Ascending aorta (tissue), 2 donors: ENCODE results near the gene SOX5. TPM values are rescaled to one million over a fixed set of nuclear protein-coding genes. Genes with fewer than 3 reads are reported as not detected.

Experiments used
- DNase-seq, 2 donors: peaks; one replicate each; pipeline ENCODE4 v3.0.0-alpha.2; 2019; ENCODE audit warnings: low spot score in 2 of 2
- H3K27ac ChIP-seq, 2 donors: fragments of 200-600 bp; sonication (generic); one replicate each; pipeline ENCODE4 v1.5.1; 2016 to 2017; ENCODE audit warnings: mild to moderate bottlenecking in 1 of 2
- H3K27me3 ChIP-seq: fragments of 200-600 bp; sonication (generic); one replicate; pipeline ENCODE4 v1.5.1; 2017
- H3K36me3 ChIP-seq, 2 donors: fragments of 200-600 bp; sonication (generic); one replicate each; pipeline ENCODE4 v1.5.1; 2016
- H3K4me1 ChIP-seq, 2 donors: fragments of 200-600 bp; sonication (generic); one replicate each; pipeline ENCODE4 v1.5.1; 2016 to 2017; ENCODE audit warnings: mild to moderate bottlenecking in 1 of 2
- H3K4me3 ChIP-seq, 2 donors: fragments of 200-600 bp; sonication (generic); one replicate each; pipeline ENCODE4 v1.5.1; 2016 to 2017; ENCODE audit warnings: mild to moderate bottlenecking in 1 of 2
- H3K9me3 ChIP-seq, 2 donors: fragments of 200-600 bp; sonication (generic); one replicate each; pipeline ENCODE4 v1.5.1; 2016
- intact Hi-C: fragments of 100-400 bp; cut with DNase I; formaldehyde crosslinking; loops from one replicate; pipeline ENCODE4 v1.15.1; 2023
- total RNA-seq: library from RNA; depleted of rRNA; stranded (reverse); fragments of >200 nt; gene quantifications from one replicate; pipeline ENCODE4 v1.1.0, GENCODE V29; 2016
- TF ChIP-seq, protein P1 (sequence below), 3 experiments: fragments of 200-600 bp in 2 of 3; fragments of 450-650 bp in 1 of 3; sonication (generic) in 2 of 3; IDR thresholded peaks; one replicate each; pipeline ENCODE4 v1.5.1; 2016 to 2019; ENCODE audit warnings: antibody characterized with exemption in 3 of 3, mild to moderate bottlenecking in 1 of 3, moderate library complexity in 1 of 3

The SOX5 gene
- total RNA-seq, 1 donor from 2014 or later = 18.2 TPM

DNA sequence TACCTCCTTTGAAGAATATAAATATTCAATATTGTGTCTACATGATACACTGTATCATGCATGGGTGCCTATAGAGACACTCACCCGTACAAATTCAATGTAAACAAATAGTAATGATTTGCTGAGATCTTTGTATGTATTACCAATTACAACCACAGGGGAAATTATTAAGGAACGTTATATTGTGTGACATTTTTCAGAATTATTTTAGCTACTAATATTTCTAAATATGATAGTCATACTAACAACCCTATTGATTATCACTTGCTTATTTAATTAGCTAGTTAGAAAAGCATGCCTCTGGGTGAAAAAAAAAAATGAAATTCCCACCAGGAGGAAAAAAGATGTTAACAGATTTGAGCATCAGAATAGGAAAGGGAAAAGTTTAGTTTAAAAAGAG is 2.1 kb downstream of the SOX5 start:
- Histone ChIP-seq H3K27me3 (no peaks in the 10 kb centered on the region), H3K9me3 (no peaks in the 10 kb centered on the region), H3K4me1 (peaks cover 0 to 6% of the 10 kb centered on the region in 2 donors), H3K36me3 (no peaks in the 10 kb centered on the region), H3K27ac (no peak overlapping the region), H3K4me3 (peak overlapping the region in 1 of 2 donors; percentile 71)
- DNase-seq = no peak
- TF ChIP-seq, protein P1, sequence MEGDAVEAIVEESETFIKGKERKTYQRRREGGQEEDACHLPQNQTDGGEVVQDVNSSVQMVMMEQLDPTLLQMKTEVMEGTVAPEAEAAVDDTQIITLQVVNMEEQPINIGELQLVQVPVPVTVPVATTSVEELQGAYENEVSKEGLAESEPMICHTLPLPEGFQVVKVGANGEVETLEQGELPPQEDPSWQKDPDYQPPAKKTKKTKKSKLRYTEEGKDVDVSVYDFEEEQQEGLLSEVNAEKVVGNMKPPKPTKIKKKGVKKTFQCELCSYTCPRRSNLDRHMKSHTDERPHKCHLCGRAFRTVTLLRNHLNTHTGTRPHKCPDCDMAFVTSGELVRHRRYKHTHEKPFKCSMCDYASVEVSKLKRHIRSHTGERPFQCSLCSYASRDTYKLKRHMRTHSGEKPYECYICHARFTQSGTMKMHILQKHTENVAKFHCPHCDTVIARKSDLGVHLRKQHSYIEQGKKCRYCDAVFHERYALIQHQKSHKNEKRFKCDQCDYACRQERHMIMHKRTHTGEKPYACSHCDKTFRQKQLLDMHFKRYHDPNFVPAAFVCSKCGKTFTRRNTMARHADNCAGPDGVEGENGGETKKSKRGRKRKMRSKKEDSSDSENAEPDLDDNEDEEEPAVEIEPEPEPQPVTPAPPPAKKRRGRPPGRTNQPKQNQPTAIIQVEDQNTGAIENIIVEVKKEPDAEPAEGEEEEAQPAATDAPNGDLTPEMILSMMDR (IDR thresholded peaks at IDR 0.05) = no peak
- intact Hi-C loops = loop anchor here (10.0 kb wide), 1 partner anchor 733 kb away; no protein-coding TSS in a partner anchor

GRCh38 chr12:23945249-23945648 is 4.2 kb downstream of the SOX5 start:
- Histone ChIP-seq H3K36me3 (no peaks in the 10 kb centered on the region), H3K27ac (no peak overlapping the region), H3K4me3 (no peak overlapping the region), H3K27me3 (no peaks in the 10 kb centered on the region), H3K9me3 (no peaks in the 10 kb centered on the region), H3K4me1 (peaks cover 0 to 3% of the 10 kb centered on the region in 2 donors)
- TF ChIP-seq, protein P1 (IDR thresholded peaks at IDR 0.05) = no peak
- intact Hi-C loops = loop anchor here (10.0 kb wide), 1 partner anchor 730 kb away; no protein-coding TSS in a partner anchor
- no peak for DNase-seq

- intact Hi-C loops = loop anchor here (10.0 kb wide), 1 partner anchor 729 kb away; no protein-coding TSS in a partner anchor
- TF ChIP-seq, protein P1 (IDR thresholded peaks at IDR 0.05) = no peak
- DNase-seq = no peak
- H3K4me1 ChIP-seq = peaks cover 0 to 3% of the 10 kb centered on the region in 2 donors
- H3K9me3 ChIP-seq = no peaks in the 10 kb centered on the region
- no peak overlapping the region for H3K27ac ChIP-seq
- H3K36me3 ChIP-seq = no peaks in the 10 kb centered on the region
- no peak overlapping the region for H3K4me3 ChIP-seq
- H3K27me3 ChIP-seq = no peaks in the 10 kb centered on the region
Measured at GRCh38 chr12:23944067-23944466, 5.4 kb downstream of the SOX5 start.

DNA sequence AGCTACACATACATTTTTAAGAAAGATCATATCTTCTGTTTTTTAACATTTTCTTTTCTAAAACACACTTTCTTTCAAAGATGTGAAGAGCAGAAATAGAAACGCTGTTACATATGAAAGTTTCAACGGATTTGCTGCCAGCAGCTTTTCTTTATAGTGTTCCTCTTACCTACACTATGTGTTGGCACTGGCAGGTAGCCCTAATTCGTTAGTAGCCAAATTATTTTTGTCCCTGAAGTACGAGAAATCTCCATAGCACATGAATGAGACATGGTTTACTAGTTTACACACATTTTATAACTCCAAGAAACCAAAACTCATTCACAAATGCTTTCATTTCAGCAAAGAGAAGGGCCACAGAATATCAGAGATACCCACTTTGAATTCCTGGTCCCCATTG is 6.6 kb downstream of the SOX5 start:
- intact Hi-C loops = loop anchor here (10.0 kb wide), 1 partner anchor 728 kb away; no protein-coding TSS in a partner anchor
- Histone ChIP-seq H3K36me3 (no peaks in the 10 kb centered on the region), H3K27ac (no peak overlapping the region), H3K4me3 (no peak overlapping the region), H3K27me3 (no peaks in the 10 kb centered on the region), H3K4me1 (peaks cover 0 to 3% of the 10 kb centered on the region in 2 donors), H3K9me3 (no peaks in the 10 kb centered on the region)
- no peak for DNase-seq
- TF ChIP-seq, protein P1 (IDR thresholded peaks at IDR 0.05) = no peak

DNA sequence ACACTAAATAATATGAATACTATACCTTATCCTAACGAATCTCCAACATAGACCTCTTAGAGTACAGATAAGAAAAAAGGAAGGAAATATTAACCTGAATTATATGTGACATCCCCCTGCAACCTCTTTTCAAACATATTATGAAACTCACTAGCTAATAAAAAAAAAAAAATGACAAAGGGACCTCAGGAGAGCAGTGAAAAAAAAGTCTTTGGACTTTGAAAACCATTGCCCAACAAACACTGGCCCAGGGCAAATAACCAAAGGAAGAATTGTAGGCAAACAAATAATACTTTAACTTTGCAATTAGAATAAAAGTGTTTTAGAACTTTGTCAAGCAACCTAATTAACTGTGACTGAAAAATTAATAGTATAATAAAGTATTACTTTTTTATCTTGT is 7.7 kb downstream of the SOX5 start:
- no peaks in the 10 kb centered on the region for H3K9me3 ChIP-seq
- DNase-seq = no peak
- TF ChIP-seq, protein P1 (IDR thresholded peaks at IDR 0.05) = no peak

GRCh38 chr12:23938422-23938821 is 11.0 kb downstream of the SOX5 start:
- Histone ChIP-seq H3K4me1 (no peaks in the 10 kb centered on the region), H3K4me3 (no peak overlapping the region), H3K9me3 (no peaks in the 10 kb centered on the region), H3K27me3 (no peaks in the 10 kb centered on the region), H3K36me3 (no peaks in the 10 kb centered on the region), H3K27ac (no peak overlapping the region)
- TF ChIP-seq, protein P1 (IDR thresholded peaks at IDR 0.05) = no peak
- DNase-seq = no peak
- intact Hi-C loops = no loop called here

More for the DNA sequence above, 7.7 kb downstream of the SOX5 start:
- no peaks in the 10 kb centered on the region for H3K27me3 ChIP-seq
- H3K4me3 ChIP-seq = no peak overlapping the region
- intact Hi-C loops = loop anchor here (10.0 kb wide), 1 partner anchor 727 kb away; no protein-coding TSS in a partner anchor
- no peak overlapping the region for H3K27ac ChIP-seq
- no peaks in the 10 kb centered on the region for H3K4me1 ChIP-seq
- no peaks in the 10 kb centered on the region for H3K36me3 ChIP-seq
